H9 (cell line): ENCODE results near the gene TLN1. TPM values are rescaled to one million over a fixed set of nuclear protein-coding genes. Genes with fewer than 3 reads are reported as not detected.

Experiments used
- DNase-seq: peaks from one replicate; pipeline ENCODE4 v3.0.0-alpha.2; 2017
- H2AFZ ChIP-seq: one replicate; pipeline ENCODE4 v1.6.1; 2013; ENCODE audit warnings: mild to moderate bottlenecking, low read length, control low read depth, moderate library complexity
- H2AK5ac ChIP-seq: 2 replicates; pipeline ENCODE4 v1.6.1; 2013; ENCODE audit warnings: low read length, control low read depth, mixed read lengths; ENCODE audit not compliant: insufficient read length
- H2BK120ac ChIP-seq: one replicate; pipeline ENCODE4 v1.6.1; 2013; ENCODE audit warnings: low read depth, mild to moderate bottlenecking, low read length, control low read depth, inconsistent platforms; ENCODE audit not compliant: poor library complexity, severe bottlenecking
- H2BK12ac ChIP-seq: 2 replicates; pipeline ENCODE4 v1.6.1; 2013; ENCODE audit warnings: low read length, control low read depth, mixed read lengths, low read depth; ENCODE audit not compliant: insufficient read length
- H2BK15ac ChIP-seq: 2 replicates; pipeline ENCODE4 v1.6.1; 2013; ENCODE audit warnings: low read depth, low read length, control low read depth
- H2BK20ac ChIP-seq: one replicate; pipeline ENCODE4 v1.6.1; 2013; ENCODE audit warnings: low read depth, mild to moderate bottlenecking, low read length, control low read depth, inconsistent platforms; ENCODE audit not compliant: poor library complexity, severe bottlenecking
- H2BK5ac ChIP-seq: 2 replicates; pipeline ENCODE4 v1.6.1; 2013; ENCODE audit warnings: low read length, control low read depth, mixed read lengths; ENCODE audit not compliant: insufficient read length
- H3K14ac ChIP-seq: 2 replicates; pipeline ENCODE4 v1.6.1; 2013; ENCODE audit warnings: low read length, control low read depth; ENCODE audit not compliant: insufficient read depth
- H3K18ac ChIP-seq: 2 replicates; pipeline ENCODE4 v1.6.1; 2013; ENCODE audit warnings: low read depth, mild to moderate bottlenecking, mixed read lengths, low read length, control low read depth; ENCODE audit not compliant: insufficient read length
- H3K23ac ChIP-seq: 2 replicates; pipeline ENCODE4 v1.6.1; 2013; ENCODE audit warnings: low read length, control low read depth, mixed read lengths, low read depth; ENCODE audit not compliant: insufficient read length
- H3K23me2 ChIP-seq: 2 replicates; pipeline ENCODE4 v1.6.1; 2013; ENCODE audit warnings: low read depth, mild to moderate bottlenecking, mixed read lengths, low read length, control low read depth; ENCODE audit not compliant: insufficient read length, poor library complexity, severe bottlenecking
- H3K27ac ChIP-seq: 2 replicates; pipeline ENCODE4 v1.5.1; 2013; ENCODE audit warnings: low read length, control low read depth, mixed read lengths, low read depth; ENCODE audit not compliant: insufficient read length
- H3K27me3 ChIP-seq: 2 replicates; pipeline ENCODE4 v1.6.1; 2013; ENCODE audit warnings: low read length, control low read depth, inconsistent platforms; ENCODE audit not compliant: insufficient read depth
- H3K4ac ChIP-seq: 2 replicates; pipeline ENCODE4 v1.6.1; 2013; ENCODE audit warnings: low read depth, mild to moderate bottlenecking, control low read depth, inconsistent platforms, low read length, moderate library complexity
- H3K4me1 ChIP-seq: 2 replicates; pipeline ENCODE4 v1.6.1; 2013; ENCODE audit warnings: low read length, control low read depth, inconsistent platforms; ENCODE audit not compliant: insufficient read depth
- H3K4me2 ChIP-seq: 2 replicates; pipeline ENCODE4 v1.6.1; 2013; ENCODE audit warnings: low read length, control low read depth, mixed read lengths; ENCODE audit not compliant: insufficient read length, insufficient read depth
- H3K56ac ChIP-seq: 2 replicates; pipeline ENCODE4 v1.6.1; 2013; ENCODE audit warnings: low read depth, mild to moderate bottlenecking, mixed read lengths, low read length, control low read depth; ENCODE audit not compliant: insufficient read length
- H3K79me1 ChIP-seq: 2 replicates; pipeline ENCODE4 v1.6.1; 2013; ENCODE audit warnings: low read depth, mild to moderate bottlenecking, moderate library complexity, low read length, control low read depth, inconsistent platforms; ENCODE audit not compliant: insufficient read depth, poor library complexity, severe bottlenecking
- H3K79me2 ChIP-seq: 2 replicates; pipeline ENCODE4 v1.6.1; 2013; ENCODE audit warnings: low read length, control low read depth, inconsistent platforms; ENCODE audit not compliant: insufficient read depth
- H3K9ac ChIP-seq: 2 replicates; pipeline ENCODE4 v1.6.1; 2013; ENCODE audit warnings: low read length, control low read depth, mixed read lengths; ENCODE audit not compliant: insufficient read length; ENCODE audit errors: extremely low read depth
- H3K9me3 ChIP-seq: one replicate; pipeline ENCODE4 v1.6.1; 2013; ENCODE audit warnings: low read depth, low read length, inconsistent platforms; ENCODE audit not compliant: control insufficient read depth
- H3T11ph ChIP-seq: one replicate; pipeline ENCODE4 v1.6.1; 2013; ENCODE audit warnings: mild to moderate bottlenecking, low read length, control low read depth, inconsistent platforms
- H4K20me1 ChIP-seq: one replicate; pipeline ENCODE4 v1.6.1; 2013; ENCODE audit not compliant: control insufficient read depth, insufficient read length, insufficient read depth
- H4K5ac ChIP-seq: 2 replicates; pipeline ENCODE4 v1.6.1; 2013; ENCODE audit warnings: low read depth, mild to moderate bottlenecking, mixed read lengths, low read length, control low read depth; ENCODE audit not compliant: insufficient read length
- H4K8ac ChIP-seq: replicated peaks from 2 replicates; pipeline ENCODE4 v1.6.1; 2013; ENCODE audit warnings: low read length, control low read depth, mixed read lengths, low read depth; ENCODE audit not compliant: insufficient read length
- H4K91ac ChIP-seq: 2 replicates; pipeline ENCODE4 v1.6.1; 2013; ENCODE audit warnings: low read depth, mild to moderate bottlenecking, moderate library complexity, mixed read lengths, low read length, control low read depth; ENCODE audit not compliant: insufficient read length
- H3K27ac Mint-ChIP-seq, 3 experiments: 2 replicates in 2 of 3; 3 replicates in 1 of 3; pipeline ENCODE4 v1.8.0; 2020 to 2021; ENCODE audit warnings: mixed read lengths in 3 of 3, mild to moderate bottlenecking in 1 of 3, moderate library complexity in 1 of 3
- H3K27me3 Mint-ChIP-seq: 2 replicates; pipeline ENCODE4 v1.8.0; 2021; ENCODE audit warnings: low read depth, mild to moderate bottlenecking, moderate library complexity, mixed read lengths
- H3K36me3 Mint-ChIP-seq, 3 experiments: 2 replicates in 2 of 3; 3 replicates in 1 of 3; pipeline ENCODE4 v1.8.0; 2020 to 2021; ENCODE audit warnings: low read depth in 3 of 3, mixed read lengths in 3 of 3; ENCODE audit not compliant: insufficient read depth in 1 of 3
- H3K4me1 Mint-ChIP-seq, 2 experiments: 2 replicates each; pipeline ENCODE4 v1.8.0; 2020; ENCODE audit warnings: mixed read lengths in 2 of 2
- H3K4me3 Mint-ChIP-seq, 2 experiments: 2 replicates in 1 of 2; 3 replicates in 1 of 2; pipeline ENCODE4 v1.8.0; 2020 to 2021; ENCODE audit warnings: mild to moderate bottlenecking in 2 of 2, mixed read lengths in 2 of 2, moderate library complexity in 1 of 2
- H3K9me3 Mint-ChIP-seq, 2 experiments: 2 replicates in 1 of 2; 3 replicates in 1 of 2; pipeline ENCODE4 v1.8.0; 2020; ENCODE audit warnings: mild to moderate bottlenecking in 2 of 2, mixed read lengths in 2 of 2, moderate library complexity in 1 of 2
- CTCF ChIP-seq: fragments of 200-600 bp; sonication (generic); conservative IDR thresholded peaks from 3 replicates; pipeline ENCODE4 v1.8.0; 2021; ENCODE audit warnings: antibody characterized with exemption, mild to moderate bottlenecking
- WGBS: extraction: QIAGEN DNeasy Blood & Tissue Kit; methylation state at CpG from one replicate; pipeline ENCODE4 v1.1.7; 2013; ENCODE audit warnings: missing lambda C conversion rate, low lambda C conversion rate, mixed read lengths; ENCODE audit not compliant: insufficient read length; ENCODE audit errors: extremely low coverage; 5-methylcytosine and 5-hydroxymethylcytosine counted together
- total RNA-seq: library from RNA; stranded (reverse); gene quantifications from 2 replicates; pipeline ENCODE4 v1.2.1, GENCODE V29; 2021

Gene TLN1
- total RNA-seq, 1 experiment from 2014 or later: 102 TPM

- H3K27me3 Mint-ChIP-seq: no peaks in the 10 kb centered on the region; the same call in 1 of the 2 replicates
- Histone ChIP-seq H3K4me1 (no peaks in the 10 kb centered on the region), H3K27ac (no peak overlapping the region)
Measured at GRCh38 chr9:35737143-35737542, 5.1 kb upstream of the TLN1 start.

More at GRCh38 chr9:35737143-35737542, 5.1 kb upstream of the TLN1 start:
- no peak overlapping the region for H3K4me3 Mint-ChIP-seq
- H3K23me2 ChIP-seq: peaks cover 4% of the 10 kb centered on the region
- H3K23ac ChIP-seq: no peak overlapping the region
- H3K4me2 ChIP-seq: no peak overlapping the region
- no peaks in the 10 kb centered on the region for H3K9me3 ChIP-seq
- H3K27ac Mint-ChIP-seq: peak overlapping the region in 2 of 3 experiments; percentile 36 to 62; a peak in 1 of 7 replicates
- no peak overlapping the region for H3K4ac ChIP-seq
- H3K36me3 Mint-ChIP-seq: peaks cover 37 to 78% (median 70%) of the 10 kb centered on the region in 3 experiments
- H2AK5ac ChIP-seq: no peak overlapping the region
- H4K5ac ChIP-seq: no peak overlapping the region
- H3K56ac ChIP-seq: no peak overlapping the region
- H3K27me3 ChIP-seq: no peaks in the 10 kb centered on the region
- H3K9me3 Mint-ChIP-seq: no peaks in the 10 kb centered on the region
- no peaks in the 10 kb centered on the region for H4K20me1 ChIP-seq
- WGBS: no CpG with 5 or more reads among the region's 7 CpGs
- no peak overlapping the region for H3K18ac ChIP-seq
- no peak overlapping the region for H2BK120ac ChIP-seq
- H3T11ph ChIP-seq: no peak overlapping the region
- H3K79me2 ChIP-seq: no peaks in the 10 kb centered on the region
- H2BK5ac ChIP-seq: no peak overlapping the region
- H2BK20ac ChIP-seq: no peak overlapping the region
- no peak for TF ChIP-seq CTCF
- H2BK12ac ChIP-seq: no peak overlapping the region
- DNase-seq: no peak
- H2BK15ac ChIP-seq: no peak overlapping the region
- no peak overlapping the region for H4K8ac ChIP-seq
- H3K79me1 ChIP-seq: no peaks in the 10 kb centered on the region
- H3K4me1 Mint-ChIP-seq: peaks cover 9% of the 10 kb centered on the region in 2 experiments
- no peak overlapping the region for H2AFZ ChIP-seq
- H3K14ac ChIP-seq: no peak overlapping the region
- H4K91ac ChIP-seq: no peak overlapping the region
- H3K9ac ChIP-seq: no peak overlapping the region
